ENCODE results near the gene FOSB.

GRCh38 chr19:45508417-45508860 is 40.6 kb downstream of the FOSB start:
- TF ChIP-seq EP300 (IDR thresholded peaks at IDR 0.05; ENCODE audit: borderline replicate concordance) (no peak), ZBTB7A (IDR thresholded peaks at IDR 0.05; ENCODE audit: low read depth) (no peak), TAF1 (IDR thresholded peaks at IDR 0.05; ENCODE audit: low read depth) (no peak), TEAD4 (IDR thresholded peaks at IDR 0.05) (no peak), YY1 (IDR thresholded peaks at IDR 0.05; ENCODE audit: low read depth) (no peak), RAD21 (IDR thresholded peaks at IDR 0.05; ENCODE audit: low read depth) (no peak), MAX (IDR thresholded peaks at IDR 0.05) (no peak), CREB1 (IDR thresholded peaks at IDR 0.05; ENCODE audit: low read depth) (no peak), CEBPB (IDR thresholded peaks at IDR 0.05) (no peak), NFIC (IDR thresholded peaks at IDR 0.05) (no peak), REST (IDR thresholded peaks at IDR 0.05; ENCODE audit: low read depth) (no peak), EGR1 (IDR thresholded peaks at IDR 0.05) (no peak)
- TF ChIP-seq, protein P1, sequence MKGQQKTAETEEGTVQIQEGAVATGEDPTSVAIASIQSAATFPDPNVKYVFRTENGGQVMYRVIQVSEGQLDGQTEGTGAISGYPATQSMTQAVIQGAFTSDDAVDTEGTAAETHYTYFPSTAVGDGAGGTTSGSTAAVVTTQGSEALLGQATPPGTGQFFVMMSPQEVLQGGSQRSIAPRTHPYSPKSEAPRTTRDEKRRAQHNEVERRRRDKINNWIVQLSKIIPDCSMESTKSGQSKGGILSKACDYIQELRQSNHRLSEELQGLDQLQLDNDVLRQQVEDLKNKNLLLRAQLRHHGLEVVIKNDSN (IDR thresholded peaks at IDR 0.05): no peak
